GM18909 (cell line): ENCODE data around the gene TCP11L1.
"Not testable (repeated sequence)": the region's sequence is repeated elsewhere in the genome, so short reads cannot be mapped to it uniquely, and the experiment has no call there.

ENCODE experiments used
- ATAC-seq: cut with Tn5 transposase; IDR thresholded peaks from one replicate; pipeline ENCODE4 v1.9.1; 2021; ENCODE audit warnings: mild to moderate bottlenecking; ENCODE audit not compliant: unreplicated experiment, poor library complexity

The TCP11L1 gene

DNA sequence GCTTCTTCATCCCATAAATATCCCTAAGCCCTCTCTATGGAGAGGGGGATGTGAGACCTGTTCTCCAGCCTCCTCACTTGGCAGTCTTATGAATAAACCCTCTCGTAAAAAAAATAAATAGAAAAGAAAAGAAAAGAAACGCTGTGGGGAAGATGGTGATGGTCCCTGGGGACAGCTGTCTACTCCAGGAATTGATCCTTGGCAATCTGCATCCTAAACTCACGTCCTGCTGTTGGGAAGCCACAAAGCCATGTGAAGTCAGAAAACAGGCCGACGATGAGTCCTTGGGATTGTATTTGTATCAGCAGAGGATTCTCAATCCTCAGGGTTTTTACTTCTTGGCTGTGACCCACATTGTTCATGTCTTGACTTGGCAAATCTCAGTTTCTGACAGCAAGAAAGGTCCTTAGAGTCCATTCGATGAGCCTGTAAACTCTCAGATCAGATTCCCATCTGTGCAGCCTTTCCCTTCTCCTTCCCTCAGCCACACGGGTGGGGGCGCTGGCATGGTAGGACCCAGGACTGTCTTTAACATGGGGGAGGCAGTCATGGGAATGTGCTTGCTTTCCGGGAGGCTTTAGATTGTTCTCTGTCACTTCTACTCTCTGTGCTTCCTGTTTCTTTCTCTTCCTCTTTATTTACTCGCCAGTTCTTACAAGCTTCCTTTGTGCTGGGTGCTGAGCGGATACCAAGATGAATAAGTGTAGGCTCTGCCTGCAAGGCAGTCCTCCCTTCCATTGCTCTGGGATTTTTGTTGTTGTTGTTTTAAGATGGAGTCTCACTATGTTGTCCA lies 24.9 kb downstream of the TCP11L1 start:
- ATAC-seq, result no peak

- no peak for ATAC-seq
These were observed 25.5 kb downstream of the TCP11L1 start for GRCh38 chr11:33064866-33065265.

GRCh38 chr11:33065445-33066178 lies 26.2 kb downstream of the TCP11L1 start:
- peak; percentile 41 for ATAC-seq

- no peak for ATAC-seq
These were observed 27.9 kb downstream of the TCP11L1 start for GRCh38 chr11:33067294-33067693.

GRCh38 chr11:33068611-33069340 lies 29.4 kb downstream of the TCP11L1 start:
- ATAC-seq, result no peak

- ATAC-seq, result no peak
These were observed 33.1 kb downstream of the TCP11L1 start for GRCh38 chr11:33072465-33072864.

DNA sequence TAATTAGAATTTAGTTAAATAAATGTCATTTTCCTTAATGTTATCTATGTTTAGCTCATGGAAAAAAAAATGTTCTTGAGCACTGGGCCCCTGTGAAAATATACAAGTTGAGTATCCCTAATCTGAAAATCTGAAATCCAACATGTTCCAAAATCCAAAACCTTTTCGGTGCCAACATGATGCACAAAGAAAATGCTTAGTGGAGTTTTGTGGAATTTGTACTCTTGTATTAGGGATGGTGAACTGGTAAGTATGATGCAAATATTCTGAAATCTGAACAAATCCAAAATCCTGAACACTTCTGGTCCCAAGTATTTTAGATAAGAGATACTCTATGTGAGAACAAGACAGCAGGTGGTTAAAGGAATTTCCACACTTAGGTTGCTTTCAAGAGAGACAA lies 44.5 kb downstream of the TCP11L1 start:
- ATAC-seq, result no peak

DNA sequence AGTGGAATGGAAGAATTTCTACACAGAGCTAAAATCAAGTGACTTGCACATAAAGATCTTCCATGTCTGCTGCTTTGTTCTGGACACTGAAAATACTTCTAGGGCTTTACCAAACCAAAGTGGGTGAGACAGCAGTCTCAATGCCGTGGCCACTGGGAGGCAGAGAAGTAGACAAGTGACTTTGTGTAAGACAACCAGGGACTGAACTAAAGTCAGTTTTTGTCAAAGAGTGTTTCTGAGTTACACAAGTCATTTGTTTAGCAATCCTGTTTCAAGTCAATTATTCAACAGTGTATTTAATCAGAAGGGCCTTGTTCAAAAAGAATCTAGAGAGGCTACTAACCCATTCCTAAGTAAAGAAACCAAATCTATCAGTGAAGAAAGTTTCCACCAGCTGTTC lies 46.6 kb downstream of the TCP11L1 start:
- no peak for ATAC-seq

DNA sequence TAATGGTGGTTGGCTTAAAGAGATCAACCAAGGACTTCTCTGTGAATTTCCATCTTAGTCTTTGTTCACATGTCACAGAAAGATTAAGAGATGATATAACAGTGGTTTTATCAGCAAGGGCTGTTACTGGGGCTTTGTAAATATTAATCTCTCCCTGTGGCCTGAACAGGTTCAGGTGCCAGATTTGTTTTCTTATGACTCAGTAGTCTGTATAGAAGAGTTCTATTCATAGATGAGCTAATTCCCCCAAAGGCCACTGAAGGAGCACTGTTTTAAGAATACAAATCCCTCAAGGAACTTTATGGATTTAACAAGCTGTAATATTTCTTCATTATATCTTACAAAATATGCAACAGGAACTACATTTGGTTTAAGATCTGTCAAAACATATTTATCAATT lies 50.4 kb downstream of the TCP11L1 start:
- no peak for ATAC-seq

DNA sequence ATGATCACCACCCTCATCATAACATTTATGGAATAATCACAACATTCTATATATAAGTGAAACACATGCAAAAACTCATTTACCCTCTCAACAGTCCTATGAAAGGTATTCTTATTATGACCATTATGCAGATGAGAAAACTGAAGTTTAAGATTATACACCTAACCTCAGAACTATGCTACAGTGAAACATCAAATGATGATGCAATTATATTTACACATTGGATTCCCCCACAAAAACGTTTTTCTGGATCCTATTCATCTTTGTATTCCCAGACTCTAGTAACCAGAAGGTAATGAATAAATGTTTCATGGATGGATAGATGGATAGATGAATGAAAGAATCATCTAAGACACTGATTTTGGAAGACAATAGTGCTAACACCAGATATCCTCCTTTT lies 54.8 kb downstream of the TCP11L1 start:
- ATAC-seq, result no peak

- ATAC-seq, result no peak
These were observed 64.5 kb downstream of the TCP11L1 start for GRCh38 chr11:33103836-33104235.

DNA sequence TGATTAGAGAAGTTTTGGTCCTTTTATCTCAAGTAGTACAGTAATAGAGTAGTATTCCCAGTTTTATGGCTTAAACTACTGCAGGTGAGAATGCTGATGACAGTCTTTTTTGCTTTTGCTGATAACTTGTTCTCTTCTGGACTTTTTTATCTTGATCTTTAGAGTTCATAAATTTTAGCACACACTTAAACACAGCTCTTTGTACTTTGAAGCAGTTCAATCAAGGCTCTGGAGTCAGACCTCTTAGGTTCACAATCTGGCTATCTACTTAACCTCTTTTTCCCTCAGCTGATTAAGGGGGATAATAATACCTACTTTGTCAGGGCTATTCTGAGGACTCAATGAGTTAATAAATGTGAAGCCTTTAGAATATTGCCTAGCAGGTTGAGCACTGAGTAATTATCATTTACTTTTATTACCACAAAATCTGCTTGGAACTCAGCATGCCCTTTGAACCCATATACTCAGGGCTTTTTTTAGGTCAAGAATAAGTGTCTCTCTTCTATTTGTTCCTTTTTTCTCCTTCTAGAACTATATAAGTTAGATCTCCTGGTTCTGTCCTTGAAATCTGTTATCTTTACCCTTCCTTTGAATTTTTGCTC lies 70.0 kb downstream of the TCP11L1 start:
- ATAC-seq, result no peak

- no peak for ATAC-seq
These were observed 70.7 kb downstream of the TCP11L1 start for GRCh38 chr11:33110083-33110482.

DNA sequence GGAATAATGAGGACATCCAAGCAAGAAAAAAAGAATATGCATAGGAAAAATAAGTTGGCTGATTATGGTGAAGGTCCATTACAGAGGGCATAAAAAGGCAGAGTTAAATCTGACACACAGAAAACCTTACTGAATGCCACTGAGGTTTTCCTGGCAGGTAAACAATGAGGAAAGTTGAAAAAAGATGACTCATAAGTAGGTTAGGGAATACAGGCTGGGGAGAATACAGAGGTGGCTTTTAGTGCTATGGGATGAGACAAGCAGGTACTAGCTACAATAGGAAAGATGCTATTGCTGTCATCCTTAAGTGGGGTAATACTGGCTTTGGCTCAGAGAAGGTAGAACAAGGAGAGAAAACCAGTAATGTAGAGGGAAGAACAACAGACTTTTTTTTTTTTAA lies 77.2 kb downstream of the TCP11L1 start:
- no peak for ATAC-seq

DNA sequence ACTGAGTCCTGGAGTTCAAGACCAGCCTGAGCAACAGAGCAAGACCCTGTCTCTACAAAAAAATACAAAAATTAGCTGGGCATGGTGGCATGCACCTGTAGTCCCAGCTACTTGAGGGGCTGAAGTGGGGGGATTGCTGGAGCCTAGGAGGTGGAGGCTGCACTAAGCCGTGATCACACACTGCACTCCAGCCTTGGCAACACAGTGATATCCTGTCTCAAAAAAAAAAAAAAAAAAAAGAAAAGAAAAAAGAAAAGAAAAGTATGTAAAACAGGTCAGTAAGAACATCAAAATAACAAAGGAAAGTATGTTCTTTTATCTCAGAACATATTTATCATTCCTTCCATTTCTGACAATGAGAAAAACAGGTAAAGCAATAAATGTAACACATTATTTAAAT lies 83.3 kb downstream of the TCP11L1 start:
- ATAC-seq, result not testable (repeated sequence)
